GM12878 (cell line): ENCODE data around the gene CSTPP1. TPM values are rescaled to one million over a fixed set of nuclear protein-coding genes. Genes with fewer than 3 reads are reported as not detected.

Experiments
- ASH2L ChIP-seq: fragments of 300-600, 200-600 bp; sonication (generic); IDR thresholded peaks from 2 replicates; pipeline ENCODE4 v1.6.1; 2017; ENCODE audit warnings: low read depth, mild to moderate bottlenecking, borderline replicate concordance
- CEBPB ChIP-seq, 2 experiments: fragments of 150-350 bp in 1 of 2; IDR thresholded peaks; 2 replicates each; pipeline ENCODE4 v1.6.1; 2012 to 2014; ENCODE audit warnings: low read depth in 2 of 2, low read length in 2 of 2, borderline replicate concordance in 1 of 2, inconsistent platforms in 1 of 2
- ESRRA ChIP-seq: IDR thresholded peaks from 2 replicates; pipeline ENCODE4 v1.6.1; 2012; ENCODE audit warnings: mild to moderate bottlenecking, low read length, improper control_type of control experiment
- FOXK2 ChIP-seq: fragments of 450-650 bp; IDR thresholded peaks from 2 replicates; pipeline ENCODE4 v1.6.1; 2017; ENCODE audit warnings: mild to moderate bottlenecking, moderate library complexity
- HDAC2 ChIP-seq: fragments of 200-600 bp; sonication (generic); IDR thresholded peaks from 2 replicates; pipeline ENCODE4 v1.6.1; 2017
- IKZF2 ChIP-seq, 2 experiments: fragments of 450-650 bp; IDR thresholded peaks; 2 replicates each; pipeline ENCODE4 v1.6.1; 2017; ENCODE audit warnings: mild to moderate bottlenecking in 2 of 2, moderate library complexity in 2 of 2
- NFIC ChIP-seq: IDR thresholded peaks from 2 replicates; pipeline ENCODE4 v1.6.1; 2012; ENCODE audit warnings: low read depth, mild to moderate bottlenecking, inconsistent platforms, low read length, moderate library complexity
- NR2C2 ChIP-seq: IDR thresholded peaks from 2 replicates; pipeline ENCODE4 v1.6.1; 2011; ENCODE audit warnings: borderline replicate concordance, low read depth; ENCODE audit not compliant: control insufficient read depth, insufficient read length
- SIN3A ChIP-seq: IDR thresholded peaks from 2 replicates; pipeline ENCODE4 v1.6.1; 2012; ENCODE audit warnings: low read depth, low read length, improper control_type of control experiment
- SP1 ChIP-seq: IDR thresholded peaks from one replicate; pipeline ENCODE4 v1.6.1; 2011; ENCODE audit warnings: low read depth, low read length
- ZBTB11 ChIP-seq: fragments of 450-650 bp; formaldehyde crosslinking; IDR thresholded peaks from 2 replicates; pipeline ENCODE4 v1.5.0; 2022; ENCODE audit warnings: mild to moderate bottlenecking, missing genetic modification characterization
- polyA plus RNA-seq, 11 experiments: library from polyadenylated mRNA; depleted of rRNA in 4 of 11; unstranded in 6 of 11; stranded (reverse) in 5 of 11; fragments of >200 nt; fragmentation: Nextera tagmentation in 4 of 11; fragmentation: Illumina TruSeq in 1 of 11; extraction: Ambion mirVana in 4 of 11; extraction: Trizol in 1 of 11; gene quantifications; 1 replicate in 1 of 11; 2 replicates in 10 of 11; pipeline versions ENCODE4 v1.2.1 to v1.2.3, GENCODE V29; 2011 to 2016; ENCODE audit warnings: inconsistent platforms in 2 of 11, missing spikeins in 2 of 11, low read depth in 1 of 11
- total RNA-seq, 4 experiments: library from RNA; depleted of rRNA in 3 of 4; stranded (reverse); fragments of >200 nt in 3 of 4; fragmentation: Illumina TruSeq in 1 of 4; extraction: Trizol in 1 of 4; gene quantifications; 2 replicates each; pipeline versions ENCODE4 v1.2.1 to v1.2.3, GENCODE V29; 2013 to 2021
- TF ChIP-seq, protein P1 (sequence below): fragments of 450-650 bp; IDR thresholded peaks from 2 replicates; pipeline ENCODE4 v1.6.1; 2014; ENCODE audit warnings: mild to moderate bottlenecking

CSTPP1 gene
- total and polyA plus RNA-seq, 10 of the 15 experiments (the other 5 are each of a cell fraction or from before 2014, with no cell fraction given): 7.1 to 23.4 (median 17.5) TPM

- TF ChIP-seq FOXK2 (no peak), ZBTB11 (CRISPR knock-in tag) (no peak), ESRRA (no peak), NFIC (no peak), HDAC2 (no peak), NR2C2 (no peak), IKZF2 (IDR thresholded peaks at IDR 0.05) (no peak), ASH2L (no peak), CEBPB (IDR thresholded peaks at IDR 0.05; ENCODE audit: borderline replicate concordance in 1 of 2, low read depth in 2 of 2, low read length in 2 of 2) (no peak), SIN3A (no peak), SP1 (no peak)
- TF ChIP-seq, protein P1, sequence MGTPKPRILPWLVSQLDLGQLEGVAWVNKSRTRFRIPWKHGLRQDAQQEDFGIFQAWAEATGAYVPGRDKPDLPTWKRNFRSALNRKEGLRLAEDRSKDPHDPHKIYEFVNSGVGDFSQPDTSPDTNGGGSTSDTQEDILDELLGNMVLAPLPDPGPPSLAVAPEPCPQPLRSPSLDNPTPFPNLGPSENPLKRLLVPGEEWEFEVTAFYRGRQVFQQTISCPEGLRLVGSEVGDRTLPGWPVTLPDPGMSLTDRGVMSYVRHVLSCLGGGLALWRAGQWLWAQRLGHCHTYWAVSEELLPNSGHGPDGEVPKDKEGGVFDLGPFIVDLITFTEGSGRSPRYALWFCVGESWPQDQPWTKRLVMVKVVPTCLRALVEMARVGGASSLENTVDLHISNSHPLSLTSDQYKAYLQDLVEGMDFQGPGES: no peak
These were observed 8.0 kb downstream of the CSTPP1 start (continued) for GRCh38 chr11:46944356-46945075.
